SU-DHL-6 (cell line): ENCODE measurements around the gene DPP10.

Source experiments
- H2AFZ ChIP-seq: fragments of 200-600 bp; sonication (generic); 2 replicates; pipeline ENCODE4 v1.6.1; 2014; ENCODE audit warnings: low read depth, mild to moderate bottlenecking, moderate library complexity, mixed read lengths, antibody characterized with exemption, low read length; ENCODE audit not compliant: severe bottlenecking
- H3F3A ChIP-seq: fragments of 200-600 bp; shearing (Covaris generic); 2 replicates; pipeline ENCODE4 v1.6.0; 2016; ENCODE audit warnings: antibody characterized with exemption, mild to moderate bottlenecking; ENCODE audit not compliant: insufficient read depth
- H3K27ac ChIP-seq: fragments of 200-600 bp; sonication (generic); 2 replicates; pipeline ENCODE4 v1.5.1; 2016; ENCODE audit warnings: low read depth, mild to moderate bottlenecking, low read length, moderate library complexity, mixed read lengths
- H3K27me3 ChIP-seq: fragments of 200-600 bp; sonication (generic), shearing (Covaris generic); 2 replicates; pipeline ENCODE4 v1.6.0; 2014; ENCODE audit warnings: mild to moderate bottlenecking, low read length
- H3K36me3 ChIP-seq: fragments of 200-600 bp; sonication (generic); 2 replicates; pipeline ENCODE4 v1.6.1; 2014; ENCODE audit warnings: mild to moderate bottlenecking, low read length, mixed read lengths
- H3K4me2 ChIP-seq: fragments of 300-600, 200-600 bp; shearing (Covaris generic), sonication (generic); 2 replicates; pipeline ENCODE4 v1.6.0; 2014; ENCODE audit warnings: low read length, low read depth, mild to moderate bottlenecking; ENCODE audit not compliant: poor library complexity, severe bottlenecking
- H3K4me3 ChIP-seq: fragments of 200-600 bp; sonication (generic); 2 replicates; pipeline ENCODE4 v1.5.1; 2014; ENCODE audit warnings: antibody characterized with exemption, low read length, mild to moderate bottlenecking, mixed read lengths; ENCODE audit not compliant: insufficient read depth, poor library complexity, severe bottlenecking
- H3K79me2 ChIP-seq: fragments of 200-600 bp; sonication (generic); 2 replicates; pipeline ENCODE4 v1.6.1; 2014; ENCODE audit warnings: mild to moderate bottlenecking, low read length, moderate library complexity; ENCODE audit not compliant: insufficient read depth
- H3K9ac ChIP-seq: fragments of 200-600 bp; sonication (generic); 2 replicates; pipeline ENCODE4 v1.7.0; 2014; ENCODE audit warnings: mild to moderate bottlenecking, low read length
- H3K9me2 ChIP-seq: fragments of 200-600 bp; sonication (generic); replicated peaks from 2 replicates; pipeline ENCODE4 v1.6.1; 2014; ENCODE audit warnings: low read length; ENCODE audit not compliant: insufficient read depth
- H3K9me3 ChIP-seq: fragments of 200-600 bp; sonication (generic); 2 replicates; pipeline ENCODE4 v1.6.1; 2014; ENCODE audit warnings: low read length, mixed read lengths; ENCODE audit not compliant: insufficient read depth
- H4K20me1 ChIP-seq: fragments of 200-600 bp; sonication (generic); 2 replicates; pipeline ENCODE4 v1.6.1; 2014; ENCODE audit warnings: low read depth, mild to moderate bottlenecking, antibody characterized with exemption, low read length, moderate library complexity, mixed read lengths
- CTCF ChIP-seq: fragments of 200-600 bp; sonication (generic); IDR thresholded peaks from one replicate; pipeline ENCODE4 v1.5.1; 2017; ENCODE audit warnings: antibody characterized with exemption, mild to moderate bottlenecking, low read length, moderate library complexity; ENCODE audit not compliant: insufficient read depth, poor library complexity, severe bottlenecking
- EZH2phosphoT487 ChIP-seq: fragments of 200-600 bp; sonication (generic), shearing (Covaris generic); conservative IDR thresholded peaks from 2 replicates; pipeline ENCODE4 v1.6.1; 2018; ENCODE audit warnings: mild to moderate bottlenecking, antibody characterized with exemption, low read length, moderate library complexity, mixed read lengths

DPP10 gene

GRCh38 chr2:114683251-114683650 lies 240.8 kb downstream of the DPP10 start:
- Histone ChIP-seq H3K9ac (no peak overlapping the region), H3F3A (no peaks in the 10 kb centered on the region), H3K36me3 (no peaks in the 10 kb centered on the region), H2AFZ (no peak overlapping the region), H3K9me3 (no peaks in the 10 kb centered on the region), H3K4me2 (no peak overlapping the region), H4K20me1 (no peaks in the 10 kb centered on the region), H3K79me2 (no peaks in the 10 kb centered on the region), H3K9me2 (no peaks in the 10 kb centered on the region), H3K4me3 (no peak overlapping the region), H3K27me3 (no peaks in the 10 kb centered on the region), H3K27ac (no peak overlapping the region)
- TF ChIP-seq EZH2phosphoT487 = no peak
- no peak for TF ChIP-seq CTCF

GRCh38 chr2:114684403-114684802 lies 242.0 kb downstream of the DPP10 start:
- no peak overlapping the region for H3K27ac ChIP-seq

DNA sequence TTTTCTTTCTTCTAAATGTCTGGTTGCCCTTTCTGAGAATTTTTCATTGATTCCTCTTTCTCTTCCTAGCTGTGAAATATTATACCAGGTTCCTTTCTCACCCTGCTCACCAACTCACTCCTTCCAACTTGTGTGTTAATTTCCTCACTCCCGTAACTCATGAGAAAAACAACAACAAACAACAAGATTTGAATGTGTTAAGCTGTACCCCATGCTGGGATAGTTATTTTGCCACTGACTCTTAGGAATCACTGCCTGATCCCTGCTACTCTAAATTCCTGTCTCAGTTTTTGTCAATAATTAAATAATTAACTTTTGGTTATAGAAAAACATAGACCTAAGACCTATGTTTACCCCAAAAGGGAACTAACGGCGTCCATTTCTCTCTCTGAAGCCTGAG lies 242.7 kb downstream of the DPP10 start:
- Histone ChIP-seq H3K79me2 (no peaks in the 10 kb centered on the region), H3F3A (no peaks in the 10 kb centered on the region), H4K20me1 (no peaks in the 10 kb centered on the region), H2AFZ (no peak overlapping the region), H3K9ac (no peak overlapping the region), H3K36me3 (no peaks in the 10 kb centered on the region), H3K4me3 (no peak overlapping the region), H3K9me2 (no peaks in the 10 kb centered on the region), H3K27me3 (no peaks in the 10 kb centered on the region), H3K9me3 (no peaks in the 10 kb centered on the region), H3K27ac (no peak overlapping the region), H3K4me2 (no peak overlapping the region)
- TF ChIP-seq EZH2phosphoT487 (no peak), CTCF (no peak)

More at GRCh38 chr2:114684403-114684802, 242.0 kb downstream of the DPP10 start:
- H3K36me3 ChIP-seq = no peaks in the 10 kb centered on the region
- H3K79me2 ChIP-seq = no peaks in the 10 kb centered on the region
- H4K20me1 ChIP-seq = no peaks in the 10 kb centered on the region
- H2AFZ ChIP-seq = no peak overlapping the region
- TF ChIP-seq EZH2phosphoT487 (no peak), CTCF (no peak)
- no peaks in the 10 kb centered on the region for H3K9me2 ChIP-seq
- no peak overlapping the region for H3K4me3 ChIP-seq
- no peaks in the 10 kb centered on the region for H3K9me3 ChIP-seq
- H3F3A ChIP-seq = no peaks in the 10 kb centered on the region
- H3K4me2 ChIP-seq = no peak overlapping the region
- no peak overlapping the region for H3K9ac ChIP-seq
- no peaks in the 10 kb centered on the region for H3K27me3 ChIP-seq

DNA sequence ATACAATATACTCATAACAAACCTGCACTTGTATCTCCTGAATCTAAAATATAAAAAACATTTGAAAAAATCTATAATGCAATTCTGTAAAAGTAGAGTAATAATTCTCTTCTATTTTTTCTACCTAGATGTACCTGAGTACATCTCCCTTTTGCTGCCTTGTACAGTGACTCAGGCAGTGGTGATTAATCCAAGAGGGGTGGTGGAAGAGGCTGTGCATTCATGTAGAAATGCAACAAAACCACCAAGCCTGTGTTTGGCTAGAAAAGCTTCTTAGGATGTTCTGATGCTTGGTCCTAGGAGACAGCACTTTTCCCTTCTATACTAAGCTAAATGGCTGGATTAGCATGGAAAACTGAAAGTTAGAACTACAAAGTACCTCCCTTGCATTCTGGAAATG lies 245.8 kb downstream of the DPP10 start:
- H3K4me3 ChIP-seq = no peak overlapping the region
- TF ChIP-seq CTCF = no peak
- no peak for TF ChIP-seq EZH2phosphoT487

More for the DNA sequence above, 245.8 kb downstream of the DPP10 start:
- H3K27me3 ChIP-seq = no peaks in the 10 kb centered on the region
- no peak overlapping the region for H3K4me2 ChIP-seq
- H3K9me3 ChIP-seq = no peaks in the 10 kb centered on the region
- no peaks in the 10 kb centered on the region for H3K36me3 ChIP-seq
- no peak overlapping the region for H2AFZ ChIP-seq
- no peaks in the 10 kb centered on the region for H4K20me1 ChIP-seq
- H3K9ac ChIP-seq = no peak overlapping the region
- H3K9me2 ChIP-seq = no peaks in the 10 kb centered on the region
- H3K27ac ChIP-seq = no peak overlapping the region
- no peaks in the 10 kb centered on the region for H3K79me2 ChIP-seq
- no peaks in the 10 kb centered on the region for H3F3A ChIP-seq
